ENCODE data around the gene FNIP1.

DNA sequence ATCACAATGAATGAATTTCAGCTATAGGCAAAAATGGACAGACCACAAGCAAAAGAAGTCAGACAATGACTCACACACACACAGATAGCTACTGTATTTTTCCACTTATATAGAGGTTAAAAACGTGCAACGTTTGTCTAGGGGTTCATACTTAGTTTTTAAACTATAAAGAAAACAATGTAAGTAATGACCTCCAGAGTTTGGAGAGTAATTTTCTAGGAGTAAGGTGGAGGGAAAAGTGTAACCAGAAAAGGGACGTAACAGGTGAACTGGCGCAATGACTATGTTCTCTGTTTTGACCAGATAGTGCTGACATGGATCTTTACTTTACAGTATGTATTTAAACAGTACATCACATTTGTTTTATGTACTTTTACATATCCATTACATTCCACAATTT, 51.1 kb downstream of the FNIP1 start:
- TF ChIP-seq CTCF (IDR thresholded peaks at IDR 0.05): no peak
- no peak for TF ChIP-seq POLR2A (IDR thresholded peaks at IDR 0.05)

All from tibial nerve (tissue), 3 donors.